ENCODE data around the gene MMP11.
A peak's percentile ranks its signal among the peaks of the same experiment; 100 is the strongest.

Gene MMP11

GRCh38 chr22:23781065-23781464, 8.4 kb downstream of the MMP11 start:
- no peak for DNase-seq (ENCODE audit: low read depth in 2 of 2)

- DNase-seq (ENCODE audit: low read depth in 2 of 2) = no peak
Measured at GRCh38 chr22:23781511-23782183, 9.0 kb downstream of the MMP11 start.

DNA sequence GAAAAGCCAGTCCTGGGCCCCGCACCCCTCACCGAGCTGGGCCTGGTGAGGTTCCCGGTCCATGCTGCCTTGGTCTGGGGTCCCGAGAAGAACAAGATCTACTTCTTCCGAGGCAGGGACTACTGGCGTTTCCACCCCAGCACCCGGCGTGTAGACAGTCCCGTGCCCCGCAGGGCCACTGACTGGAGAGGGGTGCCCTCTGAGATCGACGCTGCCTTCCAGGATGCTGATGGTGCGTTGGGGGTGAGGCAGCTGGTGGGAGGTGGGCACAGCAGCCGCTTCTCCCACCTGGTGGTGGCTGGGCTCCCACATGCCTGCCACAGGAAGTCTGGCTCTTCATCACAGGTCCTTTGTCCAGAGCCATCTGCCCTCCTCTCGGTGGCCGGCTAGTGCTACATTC, 9.6 kb downstream of the MMP11 start:
- no peak for DNase-seq (ENCODE audit: low read depth in 2 of 2)

- DNase-seq (ENCODE audit: low read depth in 2 of 2) = no peak
Measured at GRCh38 chr22:23782703-23783102, 10.1 kb downstream of the MMP11 start.

DNA sequence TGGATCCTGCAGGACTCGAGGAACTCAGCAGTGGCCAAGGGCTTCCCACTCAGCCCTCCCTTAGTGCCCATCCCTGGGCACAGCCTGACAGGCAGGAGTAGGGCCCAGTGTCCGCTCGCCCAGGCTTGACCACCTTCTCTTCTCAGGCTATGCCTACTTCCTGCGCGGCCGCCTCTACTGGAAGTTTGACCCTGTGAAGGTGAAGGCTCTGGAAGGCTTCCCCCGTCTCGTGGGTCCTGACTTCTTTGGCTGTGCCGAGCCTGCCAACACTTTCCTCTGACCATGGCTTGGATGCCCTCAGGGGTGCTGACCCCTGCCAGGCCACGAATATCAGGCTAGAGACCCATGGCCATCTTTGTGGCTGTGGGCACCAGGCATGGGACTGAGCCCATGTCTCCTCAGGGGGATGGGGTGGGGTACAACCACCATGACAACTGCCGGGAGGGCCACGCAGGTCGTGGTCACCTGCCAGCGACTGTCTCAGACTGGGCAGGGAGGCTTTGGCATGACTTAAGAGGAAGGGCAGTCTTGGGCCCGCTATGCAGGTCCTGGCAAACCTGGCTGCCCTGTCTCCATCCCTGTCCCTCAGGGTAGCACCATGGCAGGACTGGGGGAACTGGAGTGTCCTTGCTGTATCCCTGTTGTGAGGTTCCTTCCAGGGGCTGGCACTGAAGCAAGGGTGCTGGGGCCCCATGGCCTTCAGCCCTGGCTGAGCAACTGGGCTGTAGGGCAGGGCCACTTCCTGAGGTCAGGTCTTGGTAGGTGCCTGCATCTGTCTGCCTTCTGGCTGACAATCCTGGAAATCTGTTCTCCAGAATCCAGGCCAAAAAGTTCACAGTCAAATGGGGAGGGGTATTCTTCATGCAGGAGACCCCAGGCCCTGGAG, 10.9 kb downstream of the MMP11 start:
- DNase-seq (ENCODE audit: low read depth in 2 of 2) = no peak

DNA sequence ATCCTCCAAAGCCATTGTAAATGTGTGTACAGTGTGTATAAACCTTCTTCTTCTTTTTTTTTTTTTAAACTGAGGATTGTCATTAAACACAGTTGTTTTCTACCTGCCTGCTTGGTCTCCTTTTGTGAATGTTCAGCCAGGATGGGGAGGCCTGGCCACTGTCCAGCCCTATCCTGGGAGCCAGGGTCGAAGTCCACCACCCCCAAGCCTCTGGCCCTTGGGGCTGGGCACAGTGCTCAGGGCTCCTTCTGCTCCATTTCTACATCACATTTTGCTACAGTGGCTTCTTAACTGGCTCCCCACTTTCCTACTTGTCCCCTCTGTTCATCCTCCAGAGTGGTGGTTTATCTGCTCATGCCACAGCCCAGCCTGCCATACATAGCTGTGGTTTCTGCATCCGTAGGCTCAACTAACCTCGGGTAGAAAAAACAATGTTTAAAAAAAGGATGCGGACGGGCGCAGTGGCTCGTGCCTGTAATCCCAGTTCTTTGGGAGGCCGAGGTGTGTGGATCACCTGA, 11.6 kb downstream of the MMP11 start:
- DNase-seq (ENCODE audit: low read depth in 2 of 2) = no peak

DNA sequence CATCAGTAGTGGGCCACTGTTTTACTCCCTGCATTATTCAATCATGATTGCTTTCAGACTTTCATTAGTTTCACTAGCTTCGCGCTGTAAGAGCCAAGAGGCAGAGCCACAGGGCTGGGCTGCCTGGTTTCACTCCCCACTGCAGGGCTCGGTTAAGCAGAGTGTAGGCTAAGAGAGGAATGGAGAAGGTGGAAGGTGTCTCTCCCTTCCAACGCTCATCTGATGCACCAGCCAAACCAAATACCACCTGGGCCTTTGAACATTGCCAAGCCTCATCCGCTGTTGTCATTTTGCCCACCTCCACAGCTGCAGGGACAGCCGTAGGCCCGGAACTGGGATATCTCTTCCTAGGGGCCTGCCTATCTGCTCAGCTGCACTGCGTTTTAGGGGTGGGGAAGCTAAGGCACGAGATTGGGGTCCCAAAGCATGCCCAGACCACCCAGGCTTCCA, 13.6 kb downstream of the MMP11 start:
- DNase-seq (ENCODE audit: low read depth in 2 of 2) = no peak

GRCh38 chr22:23786752-23787599, 14.3 kb downstream of the MMP11 start, which contains the start of gene SMARCB1:
Gene SMARCB1 (plus strand): TSS chr22:23786966. CDS start chr22:23787170, 204 bp downstream.
- peak; percentile 83 to 86 for DNase-seq (ENCODE audit: low read depth in 2 of 2)

DNA sequence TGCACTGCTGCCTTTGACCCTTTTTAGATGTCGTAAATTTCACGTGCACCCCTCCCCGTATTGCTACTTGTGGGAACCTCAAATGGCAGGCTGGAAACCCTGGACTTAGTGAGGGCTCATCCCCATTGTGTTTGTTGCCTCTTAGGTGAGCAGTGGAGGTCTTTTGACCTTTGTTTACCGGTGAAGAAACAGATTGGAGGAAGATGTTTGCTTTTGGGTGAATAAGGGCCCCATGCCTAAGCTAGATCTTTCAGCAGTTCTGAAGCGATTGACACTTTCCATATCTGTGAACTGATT, 14.9 kb downstream of the MMP11 start:
- DNase-seq (ENCODE audit: low read depth in 2 of 2) = no peak

- DNase-seq (ENCODE audit: low read depth in 2 of 2) = no peak
Measured at GRCh38 chr22:23787910-23788309, 15.3 kb downstream of the MMP11 start.

DNA sequence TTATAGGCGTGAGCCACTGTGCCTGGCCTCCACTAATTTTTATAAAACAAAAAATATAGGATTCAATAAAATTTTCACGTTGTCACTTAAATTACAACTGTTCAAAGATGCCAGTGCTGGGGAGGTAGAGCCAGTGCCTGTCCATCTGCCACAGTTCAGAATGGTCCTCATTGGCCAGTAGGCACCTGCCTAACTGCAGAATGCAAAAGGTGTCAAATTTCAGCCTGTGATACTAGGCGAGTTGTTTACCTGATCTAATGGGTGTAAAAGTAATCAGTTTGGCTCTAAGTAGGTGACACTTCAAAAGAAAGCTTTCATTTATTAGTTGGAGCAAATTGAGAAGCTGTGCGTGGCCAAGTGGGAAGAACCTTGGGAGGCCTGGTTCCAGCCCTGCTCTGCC, 16.5 kb downstream of the MMP11 start:
- no peak for DNase-seq (ENCODE audit: low read depth in 2 of 2)

- no peak for DNase-seq (ENCODE audit: low read depth in 2 of 2)
Measured at GRCh38 chr22:23789638-23790037, 17.0 kb downstream of the MMP11 start.

GRCh38 chr22:23790819-23791737, 18.4 kb downstream of the MMP11 start:
- DNase-seq (ENCODE audit: low read depth in 2 of 2) = no peak

GRCh38 chr22:23791738-23792645, 19.3 kb downstream of the MMP11 start:
- DNase-seq (ENCODE audit: low read depth in 2 of 2) = no peak

DNA sequence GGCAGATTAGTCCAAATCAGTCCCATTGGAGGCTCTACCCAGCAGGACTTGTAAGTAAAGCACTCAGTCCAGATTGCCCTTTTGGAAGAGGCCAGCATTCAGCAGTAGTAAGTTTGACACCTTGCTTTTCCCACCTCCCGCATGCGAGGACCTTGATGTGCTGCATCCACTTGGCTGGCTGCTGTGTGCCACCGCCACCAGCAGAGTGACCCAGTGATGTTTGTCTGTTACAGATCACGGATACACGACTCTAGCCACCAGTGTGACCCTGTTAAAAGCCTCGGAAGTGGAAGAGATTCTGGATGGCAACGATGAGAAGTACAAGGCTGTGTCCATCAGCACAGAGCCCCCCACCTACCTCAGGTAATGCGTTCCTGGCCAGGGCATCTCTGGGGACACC, 20.7 kb downstream of the MMP11 start:
- no peak for DNase-seq (ENCODE audit: low read depth in 2 of 2)

DNA sequence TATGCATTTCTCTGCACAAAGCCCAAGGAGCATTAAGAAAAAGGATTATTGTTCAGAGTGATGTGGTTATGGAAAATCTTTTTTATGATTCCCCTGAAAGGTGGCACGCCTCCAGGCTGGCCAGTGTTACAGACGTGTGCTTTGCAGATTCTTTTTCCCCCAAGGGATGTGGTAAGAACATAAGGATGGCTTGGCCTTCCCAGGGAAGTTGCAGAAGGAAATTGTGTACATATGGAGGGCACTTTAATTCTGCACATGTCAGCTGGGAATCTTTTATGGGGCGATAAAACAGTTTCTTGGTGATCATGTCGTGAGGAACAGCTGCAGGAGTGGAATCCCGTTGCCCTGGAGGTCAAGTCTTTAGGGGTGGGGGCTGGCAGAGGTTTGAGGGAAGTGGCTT, 23.8 kb downstream of the MMP11 start:
- DNase-seq (ENCODE audit: low read depth in 2 of 2) = no peak

DNA sequence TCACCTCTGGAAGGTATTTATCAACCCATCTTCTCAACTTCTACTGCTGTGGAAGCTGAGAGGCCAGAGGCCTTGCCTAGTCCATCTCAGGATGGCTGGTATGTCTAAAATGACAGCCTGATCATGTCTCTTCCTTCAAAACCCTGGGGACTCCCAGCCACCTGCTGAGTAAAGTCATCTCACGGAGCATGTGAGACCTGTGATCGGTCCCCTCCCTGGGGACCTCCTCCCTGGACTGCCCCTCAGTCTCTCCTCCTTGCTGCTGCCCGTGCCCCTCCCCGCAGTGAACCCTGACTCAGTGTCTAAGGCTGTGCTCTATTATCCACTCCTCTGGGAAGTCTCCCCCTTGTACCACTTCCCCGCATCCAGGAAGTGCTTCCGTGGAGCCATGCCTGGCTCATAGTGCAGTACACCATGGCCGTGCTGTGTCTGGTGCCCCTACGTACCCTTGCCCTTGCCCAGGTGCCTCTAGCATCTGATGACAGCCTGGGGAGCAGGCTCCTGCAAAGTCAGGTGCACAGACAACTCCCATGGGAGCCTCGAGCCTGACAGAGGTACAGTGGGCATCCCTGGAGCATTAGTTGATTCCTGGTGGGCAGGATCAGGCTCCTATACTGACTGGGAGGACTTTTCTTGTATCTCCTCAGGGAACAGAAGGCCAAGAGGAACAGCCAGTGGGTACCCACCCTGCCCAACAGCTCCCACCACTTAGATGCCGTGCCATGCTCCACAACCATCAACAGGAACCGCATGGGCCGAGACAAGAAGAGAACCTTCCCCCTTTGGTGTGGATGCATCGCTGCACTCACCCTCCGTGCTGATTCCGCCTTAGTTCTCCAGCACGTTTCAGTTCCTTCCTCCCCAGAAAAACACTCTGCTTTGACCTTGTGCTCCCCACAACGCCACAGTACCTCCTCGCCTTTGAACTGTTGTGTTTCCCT, 27.9 kb downstream of the MMP11 start:
- no peak for DNase-seq (ENCODE audit: low read depth in 2 of 2)

DNA sequence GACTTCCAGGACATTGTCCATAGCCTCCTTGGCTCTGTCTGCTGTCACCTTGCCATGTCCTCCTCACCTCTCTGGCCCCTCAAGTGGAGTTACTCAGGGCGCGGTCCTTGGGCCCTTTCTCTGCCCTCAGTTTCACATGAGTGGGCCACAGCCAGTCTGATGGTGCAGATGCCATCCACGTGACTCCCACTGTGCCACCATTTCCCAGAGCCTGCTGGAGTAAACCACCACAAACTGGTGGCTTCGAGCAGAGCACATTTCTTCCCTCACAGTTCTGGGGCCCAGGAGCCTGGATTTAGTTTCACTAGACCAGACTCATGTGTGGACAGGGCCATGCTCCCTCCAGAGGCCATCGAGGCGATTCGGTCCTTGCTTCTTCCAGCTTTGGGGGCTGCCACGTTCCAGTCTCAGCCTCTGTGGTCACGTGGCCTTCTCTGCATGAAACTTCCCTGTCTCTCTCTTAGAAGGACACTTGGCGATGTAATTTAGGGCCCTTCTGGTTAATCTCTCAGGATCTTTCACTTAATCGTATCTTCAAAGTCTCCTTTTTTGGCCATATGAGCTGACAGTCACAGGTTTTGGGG, 28.7 kb downstream of the MMP11 start:
- DNase-seq (ENCODE audit: low read depth in 2 of 2) = no peak
